ENCODE data around the gene KIAA0753. TPM values are rescaled to one million over a fixed set of nuclear protein-coding genes. Genes with fewer than 3 reads are reported as not detected.

KIAA0753 gene
- total RNA-seq, 1 donor from 2014 or later, result 9.4 TPM

GRCh38 chr17:6570731-6571451 lies 69.6 kb downstream of the KIAA0753 start:
- no peak for DNase-seq (ENCODE audit: low spot score)

- no peak for DNase-seq (ENCODE audit: low spot score)
Measured at GRCh38 chr17:6569370-6570285, 70.9 kb downstream of the KIAA0753 start.

DNA sequence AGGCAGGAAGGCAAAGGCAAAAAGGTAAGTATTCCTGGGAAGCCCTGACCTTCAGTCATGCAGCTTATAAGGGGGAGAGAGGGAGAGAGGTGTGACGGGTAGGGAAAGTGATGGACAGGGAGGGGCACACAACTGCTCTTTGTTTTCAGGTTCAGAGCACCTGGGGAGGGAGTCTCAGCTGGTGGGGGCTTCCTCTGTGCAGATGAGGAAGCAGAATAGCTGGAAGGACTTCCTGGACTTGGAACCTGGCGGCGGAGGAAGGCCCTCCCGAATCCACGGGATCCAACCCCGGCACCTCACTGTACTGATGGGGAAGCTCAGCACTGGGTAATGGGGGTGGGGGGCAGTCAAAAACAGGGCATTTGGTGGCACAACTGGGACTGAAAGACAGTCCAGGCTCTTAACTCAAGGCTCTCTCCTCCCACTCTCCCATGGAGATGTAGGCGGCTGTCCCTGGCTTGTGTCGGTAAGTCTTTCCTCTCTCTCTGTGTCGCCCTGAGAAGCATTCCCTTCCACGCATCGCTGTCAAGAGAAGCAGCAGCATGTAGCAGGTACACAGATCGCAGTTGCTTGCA lies 72.2 kb downstream of the KIAA0753 start:
- DNase-seq (ENCODE audit: low spot score), result no peak

DNA sequence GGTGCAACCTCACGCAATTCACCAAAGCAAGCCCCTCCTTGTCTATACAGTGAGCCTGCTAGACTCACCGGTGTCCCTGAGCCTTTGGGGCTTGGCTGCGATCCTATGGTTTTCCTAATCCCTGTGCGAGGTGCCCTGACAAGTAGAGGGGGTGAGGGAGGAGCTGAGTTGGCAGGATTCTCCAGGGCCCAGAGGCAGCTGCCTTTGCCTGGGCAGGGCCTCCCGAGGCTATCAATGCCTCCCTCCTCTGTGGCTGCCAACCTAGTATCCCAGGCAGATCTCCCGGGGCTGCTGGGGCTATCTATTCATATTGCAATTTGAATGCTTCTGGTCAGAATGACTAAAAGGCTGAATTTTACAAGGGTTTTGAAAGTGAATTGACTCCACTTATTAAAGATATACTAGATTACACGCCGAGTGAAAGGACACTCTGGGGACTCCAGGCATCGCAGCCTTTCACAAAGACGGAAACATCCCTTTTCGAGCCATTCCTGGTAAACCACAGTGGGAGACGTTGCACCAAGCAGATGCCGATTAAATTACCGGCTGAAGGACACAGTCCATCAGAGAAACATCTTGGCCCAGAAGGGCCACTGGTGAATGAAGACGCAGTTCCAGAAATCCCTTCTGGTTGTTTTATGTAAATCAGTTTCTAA lies 72.9 kb downstream of the KIAA0753 start:
- peak; percentile 38 for DNase-seq (ENCODE audit: low spot score)

DNA sequence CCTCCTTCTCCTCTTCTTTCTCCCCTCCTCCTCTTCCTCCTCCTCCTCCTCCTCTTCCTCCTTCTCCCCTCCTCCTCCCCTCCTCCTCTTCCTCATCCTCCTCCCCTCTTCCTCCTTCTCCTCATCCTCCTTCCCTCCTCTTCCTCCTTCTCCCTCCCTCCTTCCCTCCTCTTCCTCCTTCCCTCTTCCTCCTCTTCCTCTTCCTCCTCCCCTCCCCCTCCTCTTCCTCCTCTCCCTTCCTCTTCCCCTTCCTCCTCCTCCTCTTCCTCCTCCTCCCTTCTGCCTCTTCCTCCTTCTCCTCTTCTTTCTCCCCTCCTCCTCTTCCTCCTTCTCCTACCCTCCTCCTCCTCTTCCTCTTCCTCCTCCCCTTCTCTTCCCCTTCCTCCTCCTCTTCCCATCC lies 79.1 kb downstream of the KIAA0753 start:
- DNase-seq (ENCODE audit: low spot score), result no peak

- no peak for DNase-seq (ENCODE audit: low spot score)
Measured at GRCh38 chr17:6560496-6560895, 80.0 kb downstream of the KIAA0753 start.

GRCh38 chr17:6559753-6560215 lies 80.7 kb downstream of the KIAA0753 start:
- no peak for DNase-seq (ENCODE audit: low spot score)

DNA sequence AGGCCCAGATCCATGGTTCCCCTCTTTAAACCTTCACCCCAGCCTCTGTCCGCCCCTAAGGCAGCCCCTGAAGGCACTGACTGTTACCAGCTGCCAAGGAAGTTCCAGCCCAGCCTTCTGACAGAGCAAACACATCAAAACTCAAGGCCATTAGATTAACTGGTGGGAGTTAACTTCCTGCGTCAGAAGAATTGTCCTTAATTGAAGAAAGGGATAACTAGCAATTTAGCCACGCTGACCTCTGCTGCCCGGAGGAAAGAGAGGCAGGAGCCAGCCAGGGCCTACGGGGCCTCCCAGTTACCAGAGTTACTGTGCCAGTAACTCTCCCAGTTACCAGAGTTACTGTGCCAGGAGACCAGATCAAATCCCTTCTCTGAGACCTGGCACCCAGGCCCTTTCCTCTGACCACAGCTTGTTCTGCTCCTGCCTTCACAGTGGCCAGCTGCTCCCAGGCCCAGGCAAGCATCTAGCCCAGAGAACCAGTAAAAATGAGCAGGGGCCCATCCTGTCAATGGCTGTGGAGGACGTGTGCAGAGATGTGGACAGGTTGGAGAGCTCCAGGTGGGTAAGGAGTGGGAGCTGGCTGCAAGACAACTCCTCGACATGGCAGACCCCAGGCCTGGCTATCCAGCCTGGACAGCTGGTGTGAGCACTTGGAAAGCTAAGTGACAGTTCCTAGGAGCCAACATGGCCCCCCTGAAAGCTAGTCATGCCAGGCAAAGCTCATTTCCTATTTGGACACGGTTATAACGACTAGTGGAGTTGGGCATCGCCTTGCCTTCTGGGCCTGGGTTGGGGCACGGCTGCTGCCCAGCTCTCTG lies 81.4 kb downstream of the KIAA0753 start:
- no peak for DNase-seq (ENCODE audit: low spot score)

DNA sequence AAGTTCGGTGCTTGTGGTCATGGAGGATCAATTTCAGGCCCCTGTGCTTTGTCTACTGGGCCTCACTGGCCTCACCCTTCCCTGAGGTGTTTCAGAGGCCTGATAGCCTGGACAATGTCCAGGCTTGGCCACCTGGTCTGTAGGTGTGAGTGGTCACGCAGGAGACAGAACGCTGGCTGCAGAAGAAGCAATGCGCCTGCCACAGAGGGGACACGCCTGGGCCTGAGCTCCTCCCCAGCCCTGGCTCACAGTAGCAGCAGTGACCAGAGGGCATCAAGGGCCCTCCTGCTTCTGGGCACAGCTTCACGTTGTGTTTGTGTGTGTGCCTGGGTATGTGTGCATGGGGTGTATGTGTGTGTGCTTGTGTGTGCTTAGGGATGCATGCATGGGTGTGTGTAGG lies 82.2 kb downstream of the KIAA0753 start:
- no peak for DNase-seq (ENCODE audit: low spot score)

DNA sequence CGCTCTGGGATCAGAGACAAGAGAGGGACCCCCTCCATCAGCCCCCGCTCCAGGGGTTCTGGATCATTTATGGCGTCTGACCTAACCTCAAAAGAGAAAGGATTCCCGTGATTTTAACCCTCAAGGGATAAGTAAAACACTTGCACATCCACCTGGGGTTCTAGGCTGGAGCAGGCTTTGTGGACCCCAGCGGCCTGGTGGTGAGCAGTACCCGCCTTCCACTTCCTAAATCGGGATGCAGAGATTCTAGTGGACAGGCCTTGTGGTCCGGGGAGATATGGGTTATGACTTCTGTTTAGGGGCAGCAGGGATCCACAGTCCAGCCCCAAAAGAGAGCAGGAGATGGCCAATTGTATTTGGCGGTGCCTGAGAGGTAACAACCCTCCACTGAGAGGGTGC lies 83.5 kb downstream of the KIAA0753 start:
- no peak for DNase-seq (ENCODE audit: low spot score)

- DNase-seq (ENCODE audit: low spot score), result no peak
Measured at GRCh38 chr17:6556121-6557039, 84.1 kb downstream of the KIAA0753 start, which contains the start of gene PITPNM3. Gene PITPNM3, minus strand, starts transcription at chr17:6556555. Its CDS starts 149 bp downstream, at chr17:6556406.

- DNase-seq (ENCODE audit: low spot score), result no peak
Measured at GRCh38 chr17:6555331-6556120, 85.0 kb downstream of the KIAA0753 start.

DNA sequence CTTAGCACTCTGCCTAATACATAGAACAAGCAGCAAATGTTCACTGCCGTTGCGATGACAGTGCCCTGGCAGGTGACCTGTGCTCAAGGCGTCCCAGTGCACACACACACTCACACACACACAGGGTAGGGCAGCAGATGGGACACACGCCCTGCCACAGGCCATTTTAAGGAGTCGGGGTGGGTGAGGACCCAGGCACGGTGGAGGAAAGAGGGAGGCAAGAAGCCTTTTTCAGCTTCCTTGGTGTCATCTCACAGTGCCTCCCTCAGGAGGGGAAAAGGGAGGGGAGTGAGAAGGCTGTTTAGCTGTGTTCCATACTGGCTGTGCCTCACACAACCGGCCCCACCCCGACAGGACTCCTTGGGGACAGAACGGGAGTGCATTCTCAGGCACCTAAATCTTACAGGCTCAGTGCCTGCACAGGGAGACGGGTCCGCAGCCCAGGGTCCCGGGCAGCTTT lies 85.6 kb downstream of the KIAA0753 start:
- DNase-seq (ENCODE audit: low spot score), result no peak

- no peak for DNase-seq (ENCODE audit: low spot score)
Measured at GRCh38 chr17:6554342-6554741, 86.2 kb downstream of the KIAA0753 start.

- peak; percentile 73 for DNase-seq (ENCODE audit: low spot score)
Measured at GRCh38 chr17:6551869-6552531, 88.5 kb downstream of the KIAA0753 start.

DNA sequence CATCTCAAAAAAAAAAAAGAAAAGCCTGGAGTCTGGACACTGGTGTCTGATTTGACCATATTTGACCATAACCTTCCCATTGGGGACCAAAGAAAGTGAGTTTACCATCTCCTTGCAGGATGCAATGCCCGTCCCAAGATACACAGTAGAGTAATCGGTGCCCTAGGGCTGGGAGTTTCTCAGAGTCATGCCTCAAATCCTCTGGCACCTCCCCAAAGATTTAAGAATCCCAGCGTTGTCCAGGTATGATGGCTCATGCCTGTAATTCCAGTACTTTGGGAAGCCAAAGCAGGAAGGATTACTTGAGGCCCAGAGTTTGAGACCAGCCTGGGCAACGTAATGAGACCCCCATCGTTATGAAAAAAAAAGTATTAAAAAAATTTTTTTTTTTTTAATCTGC lies 89.2 kb downstream of the KIAA0753 start:
- no peak for DNase-seq (ENCODE audit: low spot score)

DNA sequence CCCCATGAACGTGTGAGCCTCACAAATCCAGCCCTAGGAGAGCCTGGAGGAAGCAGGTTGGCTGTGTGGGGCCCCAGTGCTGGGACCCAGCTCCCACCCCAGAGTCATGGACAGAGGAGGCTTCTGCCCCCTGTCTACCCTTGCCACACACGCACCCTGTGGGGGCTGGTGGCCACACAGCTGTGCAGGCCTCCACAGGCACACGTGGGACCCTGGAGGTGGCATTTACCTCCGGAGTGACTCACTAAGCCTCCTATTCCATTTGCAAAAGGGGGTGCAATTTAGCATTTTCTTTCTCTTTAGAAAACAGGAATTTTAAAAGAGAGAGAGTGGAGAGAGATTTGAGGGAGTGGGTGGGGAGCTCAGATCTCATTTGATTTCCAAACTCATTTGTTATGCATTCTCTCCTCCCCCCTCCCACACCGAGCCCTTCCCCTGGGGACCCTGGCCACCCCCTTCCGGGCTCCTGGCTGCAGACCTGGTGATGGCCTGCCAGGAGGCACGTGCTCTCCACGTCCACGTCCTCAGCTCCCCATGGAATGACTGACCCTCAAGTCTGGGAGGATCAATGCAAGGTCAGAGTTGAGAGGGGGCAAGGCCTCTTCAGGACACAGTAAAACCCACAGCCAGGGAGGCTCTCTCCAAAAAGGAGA lies 91.0 kb downstream of the KIAA0753 start:
- no peak for DNase-seq (ENCODE audit: low spot score)
